C4-2B (cell line): ENCODE data around the gene PEAK3.

Experiments
- H3K27ac ChIP-seq: fragments of 450-650 bp; 2 replicates; pipeline ENCODE4 v1.5.1; 2017
- ZFX ChIP-seq: fragments of 450-650 bp; IDR thresholded peaks from 2 replicates; pipeline ENCODE4 v1.6.1; 2017
- TF ChIP-seq, protein P1 (sequence below): fragments of 450-650 bp; conservative IDR thresholded peaks from 2 replicates; pipeline ENCODE4 v1.5.1; 2017; ENCODE audit warnings: mild to moderate bottlenecking

PEAK3 gene

DNA sequence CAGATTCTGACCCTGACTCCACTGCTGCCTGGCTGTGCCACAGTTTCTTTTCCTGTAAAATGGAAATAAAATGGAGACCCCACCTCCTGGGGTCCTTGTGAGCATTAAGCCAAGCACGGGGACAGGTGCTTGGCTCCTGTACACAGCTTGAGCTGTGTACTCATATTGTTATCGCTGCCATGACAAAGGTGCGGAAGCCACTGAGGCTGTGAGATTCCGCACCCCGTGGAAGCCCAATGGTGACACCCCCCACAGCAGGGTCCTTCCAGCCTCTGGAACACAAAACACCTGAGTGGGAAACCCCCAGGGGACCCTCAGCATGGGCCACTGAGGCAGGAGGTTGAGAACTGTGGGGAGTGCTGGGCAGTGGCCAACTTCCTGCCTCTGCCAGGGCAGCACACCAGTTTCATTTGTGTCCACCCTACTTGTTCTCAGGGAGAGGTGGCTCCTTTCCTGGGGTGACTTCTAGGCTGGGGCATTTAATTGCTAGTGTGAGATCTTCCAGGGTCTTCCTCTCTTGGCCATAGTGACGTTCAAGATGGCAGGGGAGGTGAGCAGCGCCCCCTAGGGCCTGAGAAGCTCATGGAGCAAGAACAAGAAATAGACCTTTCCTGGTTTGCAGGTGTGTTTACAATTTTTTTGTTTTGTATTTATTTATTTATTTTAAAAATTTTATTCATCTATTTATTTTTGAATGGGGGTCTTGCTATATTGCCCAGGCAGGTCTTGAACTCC lies 20.4 kb downstream of the PEAK3 start:
- H3K27ac ChIP-seq, result no peak overlapping the region
- TF ChIP-seq, protein P1, sequence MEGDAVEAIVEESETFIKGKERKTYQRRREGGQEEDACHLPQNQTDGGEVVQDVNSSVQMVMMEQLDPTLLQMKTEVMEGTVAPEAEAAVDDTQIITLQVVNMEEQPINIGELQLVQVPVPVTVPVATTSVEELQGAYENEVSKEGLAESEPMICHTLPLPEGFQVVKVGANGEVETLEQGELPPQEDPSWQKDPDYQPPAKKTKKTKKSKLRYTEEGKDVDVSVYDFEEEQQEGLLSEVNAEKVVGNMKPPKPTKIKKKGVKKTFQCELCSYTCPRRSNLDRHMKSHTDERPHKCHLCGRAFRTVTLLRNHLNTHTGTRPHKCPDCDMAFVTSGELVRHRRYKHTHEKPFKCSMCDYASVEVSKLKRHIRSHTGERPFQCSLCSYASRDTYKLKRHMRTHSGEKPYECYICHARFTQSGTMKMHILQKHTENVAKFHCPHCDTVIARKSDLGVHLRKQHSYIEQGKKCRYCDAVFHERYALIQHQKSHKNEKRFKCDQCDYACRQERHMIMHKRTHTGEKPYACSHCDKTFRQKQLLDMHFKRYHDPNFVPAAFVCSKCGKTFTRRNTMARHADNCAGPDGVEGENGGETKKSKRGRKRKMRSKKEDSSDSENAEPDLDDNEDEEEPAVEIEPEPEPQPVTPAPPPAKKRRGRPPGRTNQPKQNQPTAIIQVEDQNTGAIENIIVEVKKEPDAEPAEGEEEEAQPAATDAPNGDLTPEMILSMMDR, result no peak; the same call in 1 of the 2 replicates
- TF ChIP-seq ZFX, result no peak

DNA sequence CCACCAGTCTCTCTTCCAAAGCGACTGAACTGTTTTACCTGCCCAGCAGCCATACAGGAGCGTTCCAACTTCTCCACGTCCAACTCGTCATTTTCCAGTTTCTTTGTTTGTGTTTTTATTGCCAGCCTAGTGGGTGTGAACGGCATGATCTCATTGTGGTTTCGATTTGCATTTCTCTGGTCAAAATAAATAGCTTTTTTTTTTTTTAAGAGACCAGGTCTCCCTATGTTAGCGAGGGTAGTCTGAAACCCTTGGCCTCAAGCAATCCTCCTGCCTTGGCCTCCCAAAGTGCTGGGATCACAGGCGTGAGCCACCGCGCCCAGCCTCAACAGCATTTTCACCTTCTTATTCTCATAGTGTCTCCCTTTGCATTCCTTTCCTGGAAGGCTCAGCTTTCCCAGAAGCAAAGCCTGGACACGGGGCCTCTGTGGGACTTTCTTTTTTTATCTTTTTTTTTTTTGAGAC lies 21.6 kb downstream of the PEAK3 start:
- no peak for TF ChIP-seq ZFX
- H3K27ac ChIP-seq, result no peak overlapping the region

DNA sequence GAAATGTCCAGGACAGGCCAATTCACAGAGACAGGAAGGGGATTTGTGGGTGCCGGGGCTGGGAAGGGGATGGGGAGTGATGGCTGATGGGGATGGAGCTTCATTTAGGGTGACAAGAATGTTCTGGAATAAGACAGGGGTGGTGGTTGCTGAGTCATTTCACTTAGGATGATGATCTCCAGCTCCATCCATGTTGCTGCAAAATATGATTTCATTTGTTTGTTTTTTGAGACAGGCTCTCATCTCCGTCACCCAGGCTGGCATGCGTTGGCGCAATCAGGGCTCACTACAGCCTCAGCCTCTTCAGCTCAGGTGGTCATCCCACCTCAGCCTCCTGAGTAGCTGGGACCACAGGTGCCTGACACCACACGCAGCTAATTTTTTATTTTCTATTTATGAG lies 22.6 kb downstream of the PEAK3 start:
- TF ChIP-seq, protein P1, result no peak
- TF ChIP-seq ZFX, result no peak
- H3K27ac ChIP-seq, result no peak overlapping the region

DNA sequence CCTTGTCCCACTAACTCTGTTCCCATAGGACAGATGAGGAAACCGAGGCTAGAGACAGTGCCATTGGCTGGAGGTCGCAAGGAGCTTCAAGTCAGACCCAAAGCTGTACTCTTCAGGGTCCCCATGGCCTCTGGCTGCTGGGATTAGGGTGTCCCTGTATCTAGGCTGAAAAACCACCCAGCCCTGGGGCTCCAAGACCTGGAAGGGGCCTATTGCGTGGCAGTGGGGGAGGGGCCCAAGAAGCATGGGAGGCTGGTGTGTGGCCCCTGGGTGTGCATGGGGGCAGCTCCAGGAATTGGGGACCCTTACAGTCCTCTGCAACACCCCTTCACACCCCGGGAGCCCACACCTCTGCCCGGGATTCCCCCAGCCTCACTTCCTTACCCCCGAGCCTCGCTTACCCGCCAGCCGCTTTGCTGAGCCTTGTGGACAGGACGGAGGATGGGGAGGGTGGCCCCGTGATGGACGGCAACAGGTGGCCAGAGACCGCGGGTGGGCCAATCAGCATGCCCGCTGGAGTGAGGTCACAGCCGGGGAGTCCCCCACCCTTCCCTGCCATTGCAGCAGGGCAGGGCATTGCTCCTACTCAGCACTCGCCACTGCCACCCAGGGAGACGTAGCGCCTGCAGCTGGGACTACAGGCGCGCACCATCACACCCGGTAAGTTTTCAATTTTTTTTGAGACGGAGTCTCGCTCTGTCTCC lies 25.8 kb downstream of the PEAK3 start, which contains the start of gene JSRP1:
Gene JSRP1 (minus strand): TSS at position 436 of the 704 bp plus-strand sequence. CDS start 1,103 bp downstream, outside the sequence.
- H3K27ac ChIP-seq, result no peak within 1 kb of the TSS
- TF ChIP-seq ZFX, result no peak
- TF ChIP-seq, protein P1, result no peak

DNA sequence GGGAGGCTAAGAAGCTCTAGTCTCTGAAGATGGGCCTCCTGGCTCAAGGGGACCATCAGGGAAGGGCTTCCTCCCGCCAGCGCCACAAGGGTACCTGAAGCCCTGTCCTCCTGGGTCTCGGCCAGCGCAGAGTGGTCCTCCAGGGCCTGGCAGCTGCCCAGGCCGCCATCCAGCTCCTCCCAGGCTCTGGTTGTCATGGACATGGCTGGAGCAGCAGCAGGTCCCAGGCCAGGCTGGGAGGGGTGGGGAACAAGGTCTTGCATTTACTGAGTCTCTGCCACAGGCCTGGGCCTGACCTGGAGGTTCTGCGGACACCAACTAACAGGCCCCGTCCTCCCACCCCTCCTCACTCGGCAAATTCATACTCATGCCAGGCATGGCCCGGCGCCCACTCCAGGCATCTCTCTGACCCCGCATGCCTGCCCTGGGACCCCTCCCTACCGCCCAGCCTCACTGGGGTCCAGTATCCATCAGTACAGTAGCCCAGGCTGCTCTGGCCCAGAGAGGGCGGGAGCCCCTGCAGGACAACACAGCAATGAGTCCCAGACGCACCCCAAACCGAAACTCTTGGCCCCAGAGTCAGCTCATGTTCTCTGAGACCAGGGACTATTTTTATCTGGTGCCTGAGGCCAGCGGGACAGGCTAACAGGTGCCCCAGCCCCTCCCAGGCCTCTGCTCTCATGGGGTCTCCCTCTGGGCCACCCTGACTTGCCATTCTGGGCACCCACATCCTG lies 26.7 kb downstream of the PEAK3 start:
- TF ChIP-seq ZFX, result no peak
- no peak overlapping the region for H3K27ac ChIP-seq

DNA sequence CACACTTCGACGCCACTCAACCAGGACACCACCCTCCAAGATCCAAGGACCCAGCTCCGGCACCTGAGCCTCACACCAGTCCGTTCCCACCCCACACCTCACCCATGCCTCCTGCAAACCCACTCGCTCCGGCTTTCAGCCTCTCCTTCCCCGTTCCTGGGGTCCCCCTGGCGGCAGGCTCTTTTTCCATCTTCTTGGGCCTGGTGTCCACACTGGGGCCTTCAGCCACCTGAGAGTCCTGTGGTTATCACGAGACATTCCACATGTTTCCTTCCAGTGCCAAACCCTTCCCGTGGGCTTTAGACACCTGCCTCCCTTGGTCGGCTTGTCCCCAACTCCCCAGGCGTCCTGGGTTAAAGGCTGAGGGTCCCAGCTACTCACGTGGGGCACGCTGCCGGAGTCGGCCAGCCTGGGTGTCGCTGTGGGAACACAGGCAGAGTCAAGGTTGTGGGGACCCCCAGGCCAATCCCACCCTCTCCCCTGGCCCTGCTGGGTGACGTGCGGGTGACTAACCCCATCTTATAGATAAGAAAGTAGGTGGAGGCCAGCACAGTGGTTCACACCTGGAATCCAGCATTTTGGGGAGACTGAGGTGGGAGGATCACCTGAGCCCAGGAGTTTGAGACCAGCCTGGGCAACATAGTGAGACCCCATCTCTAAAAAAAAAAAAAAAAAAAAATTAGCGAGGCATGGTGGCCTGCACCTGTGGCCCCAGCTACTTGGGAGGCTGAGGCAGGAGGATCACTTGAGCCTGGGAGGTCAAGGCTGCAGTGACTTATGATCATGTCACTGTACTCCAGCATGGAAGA lies 27.7 kb downstream of the PEAK3 start:
- H3K27ac ChIP-seq, result no peak overlapping the region
- TF ChIP-seq, protein P1, result no peak
- TF ChIP-seq ZFX, result no peak

DNA sequence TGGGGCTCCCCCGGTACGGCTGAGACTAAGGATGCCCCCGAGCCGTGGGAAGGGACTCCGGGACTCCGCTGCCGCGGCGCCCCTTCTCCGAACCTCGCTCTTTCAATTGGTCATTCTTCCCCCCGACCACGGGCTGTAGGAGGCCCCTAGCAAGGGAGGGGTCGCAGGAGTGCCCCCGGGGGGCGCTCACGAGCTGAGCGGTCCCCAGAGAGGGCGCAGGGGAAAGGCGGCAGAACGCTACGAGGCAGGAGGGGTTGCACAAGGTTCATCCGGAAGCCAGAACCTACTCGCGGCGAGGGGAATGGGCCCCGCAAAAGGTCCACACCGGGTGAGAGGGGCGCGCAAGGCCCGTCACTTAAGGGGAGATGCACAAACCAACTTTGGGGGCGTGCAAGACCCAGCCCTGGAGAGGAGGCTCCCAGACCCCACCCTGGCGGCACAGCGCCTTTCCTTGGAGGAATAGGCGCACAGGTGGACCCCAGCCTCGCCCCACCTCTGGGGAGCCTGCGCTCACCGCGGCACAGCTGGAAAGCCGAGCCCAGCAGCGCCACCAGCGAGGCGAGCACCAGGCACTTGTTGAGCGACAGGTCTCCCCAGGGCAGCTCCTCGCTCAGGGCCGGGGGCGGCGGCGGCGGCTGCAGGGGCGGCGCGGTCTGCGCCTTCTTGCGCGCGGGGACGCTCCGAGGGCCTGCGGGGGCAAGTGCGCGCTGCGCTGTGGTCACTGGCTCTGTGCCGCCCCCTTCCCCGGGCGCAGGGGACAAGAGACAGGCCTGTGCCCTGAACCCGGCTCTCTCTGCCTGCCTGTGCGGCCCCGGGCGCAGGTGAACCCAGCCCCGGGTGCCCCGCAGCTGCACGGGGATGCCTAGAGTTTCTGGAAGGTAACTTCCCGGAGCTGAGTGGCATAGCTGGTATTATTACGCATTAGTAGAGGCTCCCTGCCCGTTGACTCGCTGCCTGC lies 28.6 kb downstream of the PEAK3 start:
- H3K27ac ChIP-seq, result no peak overlapping the region
- TF ChIP-seq, protein P1, result no peak
- no peak for TF ChIP-seq ZFX
